Keratinocyte (primary cell): ENCODE measurements around the gene DBF4B. TPM values are rescaled to one million over a fixed set of nuclear protein-coding genes. Genes with fewer than 3 reads are reported as not detected.

Experiments
- DNase-seq: peaks from one replicate; pipeline ENCODE4 v3.0.0-alpha.2; 2011; ENCODE audit warnings: low read depth, missing footprints, low spot score
- FAIRE-seq: peaks from 2 replicates; lab custom pipeline; 2011; peaks lifted over from hg19 to GRCh38; lab: Jason Lieb, UNC
- H2AFZ ChIP-seq: 2 replicates; pipeline ENCODE4 v1.6.0; 2012; ENCODE audit warnings: low read length, control low read depth, inconsistent platforms; ENCODE audit not compliant: control insufficient read depth
- H3K27ac ChIP-seq: 2 replicates; pipeline ENCODE4 v1.5.1; 2011; ENCODE audit warnings: low read length; ENCODE audit not compliant: control insufficient read depth, insufficient read depth
- H3K27me3 ChIP-seq: 3 replicates; pipeline ENCODE4 v1.6.0; 2011; ENCODE audit warnings: low read length; ENCODE audit not compliant: control insufficient read depth, insufficient read depth; ENCODE audit errors: extremely low read depth
- H3K36me3 ChIP-seq, 2 experiments: 2 replicates in 1 of 2; 3 replicates in 1 of 2; pipeline ENCODE4 v1.5.1; 2011; ENCODE audit warnings: low read length in 2 of 2, mild to moderate bottlenecking in 1 of 2; ENCODE audit not compliant: control insufficient read depth in 2 of 2, insufficient read depth in 2 of 2; ENCODE audit errors: extremely low read depth in 1 of 2
- H3K4me1 ChIP-seq: 3 replicates; pipeline ENCODE4 v1.5.1; 2011; ENCODE audit warnings: low read length; ENCODE audit not compliant: control insufficient read depth, insufficient read depth; ENCODE audit errors: extremely low read depth
- H3K4me2 ChIP-seq: 3 replicates; pipeline ENCODE4 v1.6.0; 2011; ENCODE audit warnings: low read depth, low read length; ENCODE audit not compliant: control insufficient read depth, insufficient read depth; ENCODE audit errors: extremely low read depth
- H3K4me3 ChIP-seq, 3 experiments: fragments of 200-600 bp in 1 of 3; sonication (generic) in 1 of 3; 2 replicates in 2 of 3; 3 replicates in 1 of 3; pipeline ENCODE4 v1.5.1; 2011 to 2016; ENCODE audit warnings: low read length in 3 of 3, mild to moderate bottlenecking in 3 of 3, control low read depth in 2 of 3, inconsistent platforms in 1 of 3, low read depth in 1 of 3, mixed read lengths in 1 of 3, mixed run types in 1 of 3, moderate library complexity in 1 of 3; ENCODE audit not compliant: control insufficient read depth in 2 of 3, insufficient read depth in 2 of 3; ENCODE audit errors: extremely low read depth in 1 of 3
- H3K79me2 ChIP-seq: 2 replicates; pipeline ENCODE4 v1.6.0; 2012; ENCODE audit warnings: low read length; ENCODE audit not compliant: control insufficient read depth, insufficient read depth
- H3K9ac ChIP-seq: 3 replicates; pipeline ENCODE4 v1.6.0; 2011; ENCODE audit warnings: low read length; ENCODE audit not compliant: control insufficient read depth, insufficient read depth; ENCODE audit errors: extremely low read depth
- H3K9me1 ChIP-seq: 3 replicates; pipeline ENCODE4 v1.6.0; 2011; ENCODE audit warnings: low read length; ENCODE audit not compliant: control insufficient read depth, insufficient read depth; ENCODE audit errors: extremely low read depth
- H3K9me3 ChIP-seq: 2 replicates; pipeline ENCODE4 v1.5.1; 2012; ENCODE audit warnings: low read depth, low read length; ENCODE audit not compliant: control insufficient read depth
- H4K20me1 ChIP-seq: 3 replicates; pipeline ENCODE4 v1.6.0; 2011; ENCODE audit warnings: low read length; ENCODE audit not compliant: control insufficient read depth, insufficient read depth; ENCODE audit errors: extremely low read depth
- EZH2 ChIP-seq: IDR thresholded peaks from one replicate; pipeline ENCODE4 v1.6.1; 2012; ENCODE audit warnings: inconsistent platforms, mild to moderate bottlenecking, low read length, moderate library complexity
- dilution Hi-C: fragments of 300-500 bp; cut with MboI; formaldehyde crosslinking; loops from one replicate; pipeline ENCODE4 v1.7.0; 2020; ENCODE audit warnings: low sequenced_read_pairs; ENCODE audit not compliant: extremely low pct_ligation_motif_present
- polyA plus RNA-seq, 5 experiments: library from polyadenylated mRNA; depleted of rRNA in 3 of 5; stranded (reverse) in 3 of 5; stranded (forward) in 1 of 5; unstranded in 1 of 5; fragments of >200 nt; gene quantifications; 1 replicate in 1 of 5; 2 replicates in 3 of 5; 3 replicates in 1 of 5; pipeline versions ENCODE4 v1.2.1 to v1.2.3, GENCODE V29; 2011 to 2012; ENCODE audit warnings: missing spikeins in 2 of 5, low read depth in 1 of 5, low replicate concordance in 1 of 5
- TF ChIP-seq, protein P1 (sequence below), 3 experiments: IDR thresholded peaks in 1 of 3; conservative IDR thresholded peaks in 1 of 3; optimal IDR thresholded peaks in 1 of 3; 2 replicates in 2 of 3; 3 replicates in 1 of 3; pipeline versions ENCODE3 to v1.5.1; 2011; ENCODE audit warnings: low read length in 3 of 3, mild to moderate bottlenecking in 3 of 3, moderate library complexity in 2 of 3, control low read depth in 1 of 3, inconsistent platforms in 1 of 3; ENCODE audit not compliant: insufficient read depth in 2 of 3; ENCODE audit errors: extremely low read depth in 1 of 3

DBF4B gene
- polyA plus RNA-seq, 1 donor (not counting 4 experiments of a cell fraction or from before 2014, with no cell fraction given): 4.0 TPM

- Histone ChIP-seq H3K4me1 (peaks cover 2% of the 10 kb centered on the region), H3K9me1 (no peaks in the 10 kb centered on the region), H3K9ac (no peak overlapping the region), H2AFZ (no peak overlapping the region), H3K79me2 (no peaks in the 10 kb centered on the region), H3K9me3 (no peaks in the 10 kb centered on the region), H3K4me3 (no peak overlapping the region), H3K27ac (no peak overlapping the region), H4K20me1 (no peaks in the 10 kb centered on the region), H3K4me2 (no peak overlapping the region), H3K27me3 (no peaks in the 10 kb centered on the region), H3K36me3 (no peaks in the 10 kb centered on the region)
- no peak for TF ChIP-seq EZH2
- TF ChIP-seq, protein P1, sequence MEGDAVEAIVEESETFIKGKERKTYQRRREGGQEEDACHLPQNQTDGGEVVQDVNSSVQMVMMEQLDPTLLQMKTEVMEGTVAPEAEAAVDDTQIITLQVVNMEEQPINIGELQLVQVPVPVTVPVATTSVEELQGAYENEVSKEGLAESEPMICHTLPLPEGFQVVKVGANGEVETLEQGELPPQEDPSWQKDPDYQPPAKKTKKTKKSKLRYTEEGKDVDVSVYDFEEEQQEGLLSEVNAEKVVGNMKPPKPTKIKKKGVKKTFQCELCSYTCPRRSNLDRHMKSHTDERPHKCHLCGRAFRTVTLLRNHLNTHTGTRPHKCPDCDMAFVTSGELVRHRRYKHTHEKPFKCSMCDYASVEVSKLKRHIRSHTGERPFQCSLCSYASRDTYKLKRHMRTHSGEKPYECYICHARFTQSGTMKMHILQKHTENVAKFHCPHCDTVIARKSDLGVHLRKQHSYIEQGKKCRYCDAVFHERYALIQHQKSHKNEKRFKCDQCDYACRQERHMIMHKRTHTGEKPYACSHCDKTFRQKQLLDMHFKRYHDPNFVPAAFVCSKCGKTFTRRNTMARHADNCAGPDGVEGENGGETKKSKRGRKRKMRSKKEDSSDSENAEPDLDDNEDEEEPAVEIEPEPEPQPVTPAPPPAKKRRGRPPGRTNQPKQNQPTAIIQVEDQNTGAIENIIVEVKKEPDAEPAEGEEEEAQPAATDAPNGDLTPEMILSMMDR (optimal IDR thresholded peaks at IDR 0.05 in 1 of 3, IDR thresholded peaks at IDR 0.05 in 1 of 3, conservative IDR thresholded peaks at IDR 0.05 in 1 of 3; ENCODE audit: extremely low read depth in 1 of 3, insufficient read depth in 2 of 3, low read length in 3 of 3): no peak
- dilution Hi-C loops: no loop called here
- DNase-seq (no peak), FAIRE-seq (no peak)
Measured at GRCh38 chr17:44787271-44787940, 78.9 kb downstream of the DBF4B start.

GRCh38 chr17:44788139-44788538 is 79.7 kb downstream of the DBF4B start:
- H3K4me2 ChIP-seq: no peak overlapping the region
- H3K27ac ChIP-seq: no peak overlapping the region
- no peaks in the 10 kb centered on the region for H3K36me3 ChIP-seq
- no peaks in the 10 kb centered on the region for H3K9me1 ChIP-seq
- DNase-seq (no peak), FAIRE-seq (no peak)
- H3K4me3 ChIP-seq: no peak overlapping the region
- H4K20me1 ChIP-seq: no peaks in the 10 kb centered on the region
- no peak for TF ChIP-seq EZH2
- TF ChIP-seq, protein P1 (optimal IDR thresholded peaks at IDR 0.05 in 1 of 3, IDR thresholded peaks at IDR 0.05 in 1 of 3, conservative IDR thresholded peaks at IDR 0.05 in 1 of 3; ENCODE audit: extremely low read depth in 1 of 3, insufficient read depth in 2 of 3, low read length in 3 of 3): no peak
- H3K79me2 ChIP-seq: no peaks in the 10 kb centered on the region
- dilution Hi-C loops: no loop called here
- H3K9ac ChIP-seq: no peak overlapping the region
- H3K4me1 ChIP-seq: peaks cover 8% of the 10 kb centered on the region
- H3K27me3 ChIP-seq: no peaks in the 10 kb centered on the region
- H3K9me3 ChIP-seq: no peaks in the 10 kb centered on the region
- H2AFZ ChIP-seq: no peak overlapping the region
